PC-3 (cell line): ENCODE measurements around the gene FBXO34. TPM values are rescaled to one million over a fixed set of nuclear protein-coding genes. Genes with fewer than 3 reads are reported as not detected.

Source experiments
- ATAC-seq: fragments of 200-7000 bp; cut with Tn5 transposase; 2 replicates; pipeline ENCODE4 v1.9.1; 2020; ENCODE audit warnings: mild to moderate bottlenecking, moderate library complexity
- BruUV-seq: library from RNA; stranded (reverse); fragments of 400-500 nt; replicated peaks from 2 replicates; lab custom pipeline; 2021; lab: Mats Ljungman, UMichigan
- CTCF ChIA-PET: fragments of 300-600 bp; sonication (Branson Sonifier 250); formaldehyde crosslinking; loops from one replicate; lab custom pipeline; 2022; ENCODE audit warnings: antibody characterized with exemption; lab: Charles Lee
- POLR2A ChIA-PET: fragments of 300-600 bp; sonication (Branson Sonifier 250); formaldehyde crosslinking; loops from one replicate; lab custom pipeline; 2022; ENCODE audit warnings: antibody characterized with exemption; ENCODE audit not compliant: unreplicated experiment; lab: Charles Lee
- DNase-seq: peaks from one replicate; pipeline ENCODE4 v3.0.0-alpha.2; 2015
- H2AFZ ChIP-seq: fragments of 300-600 bp; sonication (generic); 2 replicates; pipeline ENCODE4 v1.6.0; 2016; ENCODE audit warnings: antibody characterized with exemption, low read length
- H3F3A ChIP-seq: fragments of 300-600 bp; sonication (generic); one replicate; pipeline ENCODE4 v1.6.0; 2017; ENCODE audit warnings: antibody characterized with exemption, low read length, control low read depth, mild to moderate bottlenecking; ENCODE audit not compliant: unreplicated experiment
- H3K27ac ChIP-seq: fragments of 300-600 bp; sonication (generic); 2 replicates; pipeline ENCODE4 v1.5.1; 2016; ENCODE audit warnings: mild to moderate bottlenecking, low read length
- H3K27me3 ChIP-seq: fragments of 300-600 bp; sonication (generic); 2 replicates; pipeline ENCODE4 v1.6.1; 2016; ENCODE audit warnings: low read length, mixed read lengths
- H3K36me3 ChIP-seq: fragments of 300-600 bp; sonication (generic); 2 replicates; pipeline ENCODE4 v1.6.1; 2016; ENCODE audit warnings: low read depth, mixed run types, low read length, mixed read lengths
- H3K4me1 ChIP-seq: fragments of 300-600 bp; sonication (generic); 2 replicates; pipeline ENCODE4 v1.5.1; 2016; ENCODE audit warnings: low read length; ENCODE audit not compliant: insufficient read depth
- H3K4me2 ChIP-seq: fragments of 300-600 bp; sonication (generic); 2 replicates; pipeline ENCODE4 v1.6.0; 2016; ENCODE audit warnings: low read length
- H3K4me3 ChIP-seq: fragments of 300-600 bp; sonication (generic); 2 replicates; pipeline ENCODE4 v1.5.1; 2016; ENCODE audit warnings: mild to moderate bottlenecking, low read length, mixed read lengths
- H3K79me2 ChIP-seq: fragments of 300-600 bp; sonication (generic); 2 replicates; pipeline ENCODE4 v1.6.1; 2017; ENCODE audit warnings: low read length, mixed read lengths
- H3K9ac ChIP-seq: fragments of 300-600 bp; sonication (generic); 2 replicates; pipeline ENCODE4 v1.6.0; 2016; ENCODE audit warnings: mild to moderate bottlenecking, low read length
- H3K9me2 ChIP-seq: fragments of 300-600 bp; sonication (generic); replicated peaks from 2 replicates; pipeline ENCODE4 v1.6.1; 2016; ENCODE audit warnings: mixed run types, low read length, mixed read lengths
- H3K9me3 ChIP-seq: fragments of 300-600 bp; sonication (generic); 2 replicates; pipeline ENCODE4 v1.6.1; 2016; ENCODE audit warnings: low read length, mixed read lengths
- H4K20me1 ChIP-seq: fragments of 300-600 bp; sonication (generic); 2 replicates; pipeline ENCODE4 v1.6.1; 2016; ENCODE audit warnings: low read length, mixed read lengths
- CTCF ChIP-seq: fragments of 300-600 bp; sonication (generic); conservative IDR thresholded peaks from 2 replicates; pipeline ENCODE4 v1.5.1; 2017; ENCODE audit warnings: antibody characterized with exemption, low read depth, mild to moderate bottlenecking, low read length
- EZH2 ChIP-seq: fragments of 300-600 bp; sonication (generic); IDR thresholded peaks from one replicate; pipeline ENCODE4 v1.6.1; 2017; ENCODE audit warnings: antibody characterized with exemption, mild to moderate bottlenecking, low read length; ENCODE audit not compliant: unreplicated experiment
- EZH2phosphoT487 ChIP-seq: fragments of 300-600 bp; sonication (generic); IDR thresholded peaks from 2 replicates; pipeline ENCODE4 v1.6.1; 2018; ENCODE audit warnings: mild to moderate bottlenecking, antibody characterized with exemption, low read length, borderline replicate concordance
- intact Hi-C: fragments of 100-400 bp; cut with micrococcal nuclease; formaldehyde crosslinking; loops from 2 replicates; pipeline ENCODE4 v1.9.0; 2023
- total RNA-seq: library from RNA; depleted of rRNA; stranded (reverse); fragments of >200 nt; gene quantifications from 2 replicates; pipeline ENCODE4 v1.2.3, GENCODE V29; 2014

FBXO34 gene
- total RNA-seq, 1 experiment from 2014 or later = 35.9 TPM

DNA sequence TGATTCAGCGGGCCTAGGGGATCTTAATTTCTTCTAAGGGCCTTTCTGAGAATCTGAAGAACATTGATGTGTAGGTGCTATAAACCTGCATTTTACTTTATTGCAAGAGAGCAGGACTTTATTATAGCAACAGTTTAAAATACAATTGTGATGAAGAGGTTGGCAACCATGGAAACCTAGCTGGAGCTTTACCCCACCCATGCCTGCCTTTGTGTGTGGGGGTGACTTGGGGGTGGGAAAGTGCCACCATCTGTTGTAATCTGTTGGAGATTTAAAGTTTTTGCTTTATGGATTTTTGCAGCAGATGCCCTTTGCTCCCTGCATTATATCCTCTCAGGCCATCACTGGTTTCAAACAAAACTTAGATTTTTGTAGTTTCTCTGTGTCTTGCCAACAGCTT is 75.8 kb downstream of the FBXO34 start:
- Histone ChIP-seq H2AFZ (no peak overlapping the region), H3K4me2 (no peak overlapping the region), H4K20me1 (no peaks in the 10 kb centered on the region), H3K79me2 (peaks cover 60% of the 10 kb centered on the region), H3K9me2 (no peaks in the 10 kb centered on the region), H3K27ac (no peak overlapping the region), H3K36me3 (peaks cover 11% of the 10 kb centered on the region; the same call in 1 of the 2 replicates), H3K4me1 (peaks cover 18% of the 10 kb centered on the region), H3K4me3 (no peak overlapping the region), H3K9me3 (no peaks in the 10 kb centered on the region), H3K27me3 (no peaks in the 10 kb centered on the region), H3K9ac (no peak overlapping the region), H3F3A (no peaks in the 10 kb centered on the region)
- no peak for DNase-seq
- POLR2A ChIA-PET = no interaction called here
- intact Hi-C loops = no loop called here
- no peak for TF ChIP-seq EZH2
- TF ChIP-seq EZH2phosphoT487 = no peak
- no TSS peak for BruUV-seq
- ATAC-seq = no peak
- CTCF ChIA-PET = interaction anchor here (0.6 kb wide), 1 partner anchor 8 kb away, joined by 6 read pairs; no protein-coding TSS in a partner anchor

GRCh38 chr14:55347748-55348147 is 76.5 kb downstream of the FBXO34 start:
- H3K9me2 ChIP-seq = no peaks in the 10 kb centered on the region
- H3K4me2 ChIP-seq = no peak overlapping the region
- BruUV-seq = no TSS peak
- DNase-seq = no peak
- no peak overlapping the region for H2AFZ ChIP-seq
- H4K20me1 ChIP-seq = no peaks in the 10 kb centered on the region
- no peaks in the 10 kb centered on the region for H3K27me3 ChIP-seq
- H3K79me2 ChIP-seq = peaks cover 53% of the 10 kb centered on the region
- intact Hi-C loops = no loop called here
- H3K36me3 ChIP-seq = peaks cover 17% of the 10 kb centered on the region; the same call in 1 of the 2 replicates
- ChIA-PET POLR2A (no interaction called here), CTCF (no interaction called here)
- H3F3A ChIP-seq = no peaks in the 10 kb centered on the region
- no peak for ATAC-seq
- TF ChIP-seq EZH2 (no peak), CTCF (no peak), EZH2phosphoT487 (no peak)
- no peak overlapping the region for H3K27ac ChIP-seq
- H3K4me1 ChIP-seq = peaks cover 18% of the 10 kb centered on the region
- H3K9me3 ChIP-seq = no peaks in the 10 kb centered on the region
- H3K9ac ChIP-seq = no peak overlapping the region
- no peak overlapping the region for H3K4me3 ChIP-seq

- peaks cover 44% of the 10 kb centered on the region for H3K79me2 ChIP-seq
- H3K9me3 ChIP-seq = no peaks in the 10 kb centered on the region
- H3K27ac ChIP-seq = no peak overlapping the region
- no TSS peak for BruUV-seq
- H4K20me1 ChIP-seq = no peaks in the 10 kb centered on the region
- POLR2A ChIA-PET = no interaction called here
- H3K4me1 ChIP-seq = peaks cover 23% of the 10 kb centered on the region
- DNase-seq = no peak
- intact Hi-C loops = no loop called here
- CTCF ChIA-PET = no interaction called here
- H3K4me2 ChIP-seq = no peak overlapping the region
- no peaks in the 10 kb centered on the region for H3K9me2 ChIP-seq
- no peak overlapping the region for H3K9ac ChIP-seq
- peaks cover 17% of the 10 kb centered on the region; the same call in 1 of the 2 replicates for H3K36me3 ChIP-seq
- H3K4me3 ChIP-seq = no peak overlapping the region
- peaks cover 6% of the 10 kb centered on the region for H3F3A ChIP-seq
- no peak for ATAC-seq
- H2AFZ ChIP-seq = no peak overlapping the region
- no peaks in the 10 kb centered on the region for H3K27me3 ChIP-seq
- no peak for TF ChIP-seq EZH2
- no peak for TF ChIP-seq CTCF
- TF ChIP-seq EZH2phosphoT487 = no peak
Observed at GRCh38 chr14:55348766-55349453, 77.7 kb downstream of the FBXO34 start.
